T-helper 1 cell treated with Interleukin-12 subunit alpha and Interleukin-12 subunit beta and Interleukin-4 antibody, amounts not matched to agents 30 μg/mL and 1 μg/mL, for 36 hours (primary cell): Measurements from ENCODE around the gene PRIM2.
"Not testable (repeated sequence)": the region's sequence is repeated elsewhere in the genome, so short reads cannot be mapped to it uniquely, and the experiment has no call there.

Experiments
- H3K27ac Mint-ChIP-seq: one replicate; pipeline ENCODE4 v1.8.0; 2021; ENCODE audit warnings: mild to moderate bottlenecking, mixed read lengths
- H3K27me3 Mint-ChIP-seq: one replicate; pipeline ENCODE4 v1.8.0; 2021; ENCODE audit warnings: low read depth, mixed read lengths
- H3K36me3 Mint-ChIP-seq: one replicate; pipeline ENCODE4 v1.8.0; 2021; ENCODE audit warnings: low read depth, mixed read lengths
- H3K4me1 Mint-ChIP-seq: one replicate; pipeline ENCODE4 v1.8.0; 2021; ENCODE audit warnings: low read depth, mixed read lengths
- H3K4me3 Mint-ChIP-seq: one replicate; pipeline ENCODE4 v1.8.0; 2021; ENCODE audit warnings: mild to moderate bottlenecking, moderate library complexity, mixed read lengths
- H3K9me3 Mint-ChIP-seq: one replicate; pipeline ENCODE4 v1.8.0; 2021; ENCODE audit warnings: mixed read lengths

Gene PRIM2

GRCh38 chr6:57515845-57516244, 198.4 kb downstream of the PRIM2 start:
- H3K36me3 Mint-ChIP-seq, H3K4me1 Mint-ChIP-seq, H3K27me3 Mint-ChIP-seq, H3K9me3 Mint-ChIP-seq, H3K4me3 Mint-ChIP-seq, H3K27ac Mint-ChIP-seq: not testable (repeated sequence)

GRCh38 chr6:57516776-57517175, 199.3 kb downstream of the PRIM2 start:
- H3K4me3 Mint-ChIP-seq, H3K27ac Mint-ChIP-seq, H3K27me3 Mint-ChIP-seq, H3K4me1 Mint-ChIP-seq, H3K36me3 Mint-ChIP-seq, H3K9me3 Mint-ChIP-seq: not testable (repeated sequence)

GRCh38 chr6:57519198-57519597, 201.8 kb downstream of the PRIM2 start:
- not testable (repeated sequence) for H3K36me3 Mint-ChIP-seq, H3K27me3 Mint-ChIP-seq, H3K27ac Mint-ChIP-seq, H3K9me3 Mint-ChIP-seq, H3K4me3 Mint-ChIP-seq, H3K4me1 Mint-ChIP-seq

GRCh38 chr6:57521085-57521484, 203.7 kb downstream of the PRIM2 start:
- not testable (repeated sequence) for H3K27me3 Mint-ChIP-seq, H3K36me3 Mint-ChIP-seq, H3K27ac Mint-ChIP-seq, H3K4me3 Mint-ChIP-seq, H3K4me1 Mint-ChIP-seq, H3K9me3 Mint-ChIP-seq

- H3K4me3 Mint-ChIP-seq, H3K9me3 Mint-ChIP-seq, H3K27me3 Mint-ChIP-seq, H3K36me3 Mint-ChIP-seq, H3K27ac Mint-ChIP-seq, H3K4me1 Mint-ChIP-seq: not testable (repeated sequence)
Observed at GRCh38 chr6:57523221-57523620, 205.8 kb downstream of the PRIM2 start.

GRCh38 chr6:57529755-57530154, 212.3 kb downstream of the PRIM2 start:
- H3K4me1 Mint-ChIP-seq, H3K9me3 Mint-ChIP-seq, H3K27ac Mint-ChIP-seq, H3K27me3 Mint-ChIP-seq, H3K36me3 Mint-ChIP-seq, H3K4me3 Mint-ChIP-seq: not testable (repeated sequence)

- H3K27me3 Mint-ChIP-seq, H3K36me3 Mint-ChIP-seq, H3K4me1 Mint-ChIP-seq, H3K27ac Mint-ChIP-seq, H3K9me3 Mint-ChIP-seq, H3K4me3 Mint-ChIP-seq: not testable (repeated sequence)
Observed at GRCh38 chr6:57532660-57533059, 215.2 kb downstream of the PRIM2 start.

GRCh38 chr6:57535121-57535520, 217.7 kb downstream of the PRIM2 start:
- not testable (repeated sequence) for H3K9me3 Mint-ChIP-seq, H3K27ac Mint-ChIP-seq, H3K27me3 Mint-ChIP-seq, H3K36me3 Mint-ChIP-seq, H3K4me1 Mint-ChIP-seq, H3K4me3 Mint-ChIP-seq

- H3K4me1 Mint-ChIP-seq, H3K27me3 Mint-ChIP-seq, H3K9me3 Mint-ChIP-seq, H3K4me3 Mint-ChIP-seq, H3K36me3 Mint-ChIP-seq, H3K27ac Mint-ChIP-seq: not testable (repeated sequence)
Observed at GRCh38 chr6:57535994-57536393, 218.6 kb downstream of the PRIM2 start.

- not testable (repeated sequence) for H3K9me3 Mint-ChIP-seq, H3K27ac Mint-ChIP-seq, H3K4me1 Mint-ChIP-seq, H3K27me3 Mint-ChIP-seq, H3K36me3 Mint-ChIP-seq, H3K4me3 Mint-ChIP-seq
Observed at GRCh38 chr6:57537916-57538315, 220.5 kb downstream of the PRIM2 start.

GRCh38 chr6:57551961-57552360, 234.5 kb downstream of the PRIM2 start:
- H3K4me3 Mint-ChIP-seq, H3K9me3 Mint-ChIP-seq, H3K27ac Mint-ChIP-seq, H3K4me1 Mint-ChIP-seq, H3K36me3 Mint-ChIP-seq, H3K27me3 Mint-ChIP-seq: not testable (repeated sequence)

GRCh38 chr6:57557855-57558254, 240.4 kb downstream of the PRIM2 start:
- not testable (repeated sequence) for H3K4me1 Mint-ChIP-seq, H3K4me3 Mint-ChIP-seq, H3K27ac Mint-ChIP-seq, H3K36me3 Mint-ChIP-seq, H3K9me3 Mint-ChIP-seq, H3K27me3 Mint-ChIP-seq

GRCh38 chr6:57559170-57559569, 241.7 kb downstream of the PRIM2 start:
- not testable (repeated sequence) for H3K4me1 Mint-ChIP-seq, H3K27ac Mint-ChIP-seq, H3K36me3 Mint-ChIP-seq, H3K27me3 Mint-ChIP-seq, H3K4me3 Mint-ChIP-seq, H3K9me3 Mint-ChIP-seq

- H3K9me3 Mint-ChIP-seq, H3K27me3 Mint-ChIP-seq, H3K4me3 Mint-ChIP-seq, H3K4me1 Mint-ChIP-seq, H3K36me3 Mint-ChIP-seq, H3K27ac Mint-ChIP-seq: not testable (repeated sequence)
Observed at GRCh38 chr6:57562233-57562632, 244.8 kb downstream of the PRIM2 start.

- H3K4me3 Mint-ChIP-seq, H3K27ac Mint-ChIP-seq, H3K4me1 Mint-ChIP-seq, H3K27me3 Mint-ChIP-seq, H3K36me3 Mint-ChIP-seq, H3K9me3 Mint-ChIP-seq: not testable (repeated sequence)
Observed at GRCh38 chr6:57572119-57572518, 254.7 kb downstream of the PRIM2 start.

- not testable (repeated sequence) for H3K27ac Mint-ChIP-seq, H3K4me1 Mint-ChIP-seq, H3K4me3 Mint-ChIP-seq, H3K27me3 Mint-ChIP-seq, H3K9me3 Mint-ChIP-seq, H3K36me3 Mint-ChIP-seq
Observed at GRCh38 chr6:57572844-57573243, 255.4 kb downstream of the PRIM2 start.

GRCh38 chr6:57577023-57577422, 259.6 kb downstream of the PRIM2 start:
- H3K4me3 Mint-ChIP-seq, H3K27ac Mint-ChIP-seq, H3K27me3 Mint-ChIP-seq, H3K4me1 Mint-ChIP-seq, H3K9me3 Mint-ChIP-seq, H3K36me3 Mint-ChIP-seq: not testable (repeated sequence)
